ENCODE measurements around the gene SPHK1.

The SPHK1 gene

GRCh38 chr17:76419576-76420260 is 35.3 kb downstream of the SPHK1 start:
- Histone ChIP-seq H3K9me3 (ENCODE audit: low read length) (no peaks in the 10 kb centered on the region), H3K9ac (ENCODE audit: low read length) (no peak overlapping the region), H3K4me3 (ENCODE audit: low read depth in 1 of 2, low read length in 2 of 2) (no peak overlapping the region), H3K4me1 (ENCODE audit: insufficient read depth, low read length) (peaks cover 19% of the 10 kb centered on the region), H3K27ac (ENCODE audit: low read depth, low read length) (no peak overlapping the region), H3K36me3 (ENCODE audit: insufficient read depth, low read length) (no peaks in the 10 kb centered on the region), H3K27me3 (ENCODE audit: control insufficient read depth in 1 of 2, insufficient read depth in 2 of 2, low read length in 2 of 2) (no peaks in the 10 kb centered on the region)

- Histone ChIP-seq H3K4me1 (ENCODE audit: insufficient read depth, low read length) (peaks cover 14% of the 10 kb centered on the region), H3K36me3 (ENCODE audit: insufficient read depth, low read length) (no peaks in the 10 kb centered on the region), H3K27ac (ENCODE audit: low read depth, low read length) (no peak overlapping the region), H3K9me3 (ENCODE audit: low read length) (no peaks in the 10 kb centered on the region), H3K4me3 (ENCODE audit: low read depth in 1 of 2, low read length in 2 of 2) (no peak overlapping the region), H3K9ac (ENCODE audit: low read length) (no peak overlapping the region), H3K27me3 (ENCODE audit: control insufficient read depth in 1 of 2, insufficient read depth in 2 of 2, low read length in 2 of 2) (no peaks in the 10 kb centered on the region)
These were observed 36.1 kb downstream of the SPHK1 start for GRCh38 chr17:76420356-76421043.

GRCh38 chr17:76421044-76421407 is 36.6 kb downstream of the SPHK1 start:
- Histone ChIP-seq H3K4me1 (ENCODE audit: insufficient read depth, low read length) (peaks cover 14% of the 10 kb centered on the region), H3K9ac (ENCODE audit: low read length) (no peak overlapping the region), H3K4me3 (ENCODE audit: low read depth in 1 of 2, low read length in 2 of 2) (no peak overlapping the region), H3K27ac (ENCODE audit: low read depth, low read length) (no peak overlapping the region), H3K36me3 (ENCODE audit: insufficient read depth, low read length) (no peaks in the 10 kb centered on the region), H3K27me3 (ENCODE audit: control insufficient read depth in 1 of 2, insufficient read depth in 2 of 2, low read length in 2 of 2) (no peaks in the 10 kb centered on the region), H3K9me3 (ENCODE audit: low read length) (no peaks in the 10 kb centered on the region)

GRCh38 chr17:76422406-76422805 is 38.0 kb downstream of the SPHK1 start:
- H3K4me1 ChIP-seq (ENCODE audit: insufficient read depth, low read length): peaks cover 20% of the 10 kb centered on the region
- no peaks in the 10 kb centered on the region for H3K27me3 ChIP-seq (ENCODE audit: control insufficient read depth in 1 of 2, insufficient read depth in 2 of 2, low read length in 2 of 2)
- no peak overlapping the region for H3K27ac ChIP-seq (ENCODE audit: low read depth, low read length)
- no peak overlapping the region for H3K4me3 ChIP-seq (ENCODE audit: low read depth in 1 of 2, low read length in 2 of 2)
- H3K36me3 ChIP-seq (ENCODE audit: insufficient read depth, low read length): no peaks in the 10 kb centered on the region
- no peaks in the 10 kb centered on the region for H3K9me3 ChIP-seq (ENCODE audit: low read length)
- no peak overlapping the region for H3K9ac ChIP-seq (ENCODE audit: low read length)

GRCh38 chr17:76422860-76423259 is 38.5 kb downstream of the SPHK1 start:
- Histone ChIP-seq H3K4me1 (ENCODE audit: insufficient read depth, low read length) (peaks cover 24% of the 10 kb centered on the region), H3K9ac (ENCODE audit: low read length) (no peak overlapping the region), H3K27ac (ENCODE audit: low read depth, low read length) (no peak overlapping the region), H3K9me3 (ENCODE audit: low read length) (no peaks in the 10 kb centered on the region), H3K36me3 (ENCODE audit: insufficient read depth, low read length) (no peaks in the 10 kb centered on the region), H3K27me3 (ENCODE audit: control insufficient read depth in 1 of 2, insufficient read depth in 2 of 2, low read length in 2 of 2) (no peaks in the 10 kb centered on the region), H3K4me3 (ENCODE audit: low read depth in 1 of 2, low read length in 2 of 2) (no peak overlapping the region)

- Histone ChIP-seq H3K27me3 (ENCODE audit: control insufficient read depth in 1 of 2, insufficient read depth in 2 of 2, low read length in 2 of 2) (no peaks in the 10 kb centered on the region), H3K27ac (ENCODE audit: low read depth, low read length) (no peak overlapping the region), H3K36me3 (ENCODE audit: insufficient read depth, low read length) (no peaks in the 10 kb centered on the region), H3K4me3 (ENCODE audit: low read depth in 1 of 2, low read length in 2 of 2) (no peak overlapping the region), H3K4me1 (ENCODE audit: insufficient read depth, low read length) (peaks cover 16% of the 10 kb centered on the region), H3K9me3 (ENCODE audit: low read length) (no peaks in the 10 kb centered on the region), H3K9ac (ENCODE audit: low read length) (no peak overlapping the region)
These were observed 42.4 kb downstream of the SPHK1 start for GRCh38 chr17:76426853-76427252.

- H3K9me3 ChIP-seq (ENCODE audit: low read length): no peaks in the 10 kb centered on the region
These were observed 43.3 kb downstream of the SPHK1 start for GRCh38 chr17:76427501-76428231.

GRCh38 chr17:76428511-76428910 is 44.1 kb downstream of the SPHK1 start:
- no peak overlapping the region for H3K9ac ChIP-seq (ENCODE audit: low read length)
- H3K27ac ChIP-seq (ENCODE audit: low read depth, low read length): no peak overlapping the region
- H3K4me3 ChIP-seq (ENCODE audit: low read depth in 1 of 2, low read length in 2 of 2): no peak overlapping the region
- H3K36me3 ChIP-seq (ENCODE audit: insufficient read depth, low read length): no peaks in the 10 kb centered on the region
- no peaks in the 10 kb centered on the region for H3K27me3 ChIP-seq (ENCODE audit: control insufficient read depth in 1 of 2, insufficient read depth in 2 of 2, low read length in 2 of 2)
- H3K9me3 ChIP-seq (ENCODE audit: low read length): no peaks in the 10 kb centered on the region
- peaks cover 16% of the 10 kb centered on the region for H3K4me1 ChIP-seq (ENCODE audit: insufficient read depth, low read length)

More at GRCh38 chr17:76427501-76428231, 43.3 kb downstream of the SPHK1 start:
- H3K36me3 ChIP-seq (ENCODE audit: insufficient read depth, low read length): no peaks in the 10 kb centered on the region
- peaks cover 16% of the 10 kb centered on the region for H3K4me1 ChIP-seq (ENCODE audit: insufficient read depth, low read length)
- no peak overlapping the region for H3K9ac ChIP-seq (ENCODE audit: low read length)
- H3K4me3 ChIP-seq (ENCODE audit: low read depth in 1 of 2, low read length in 2 of 2): no peak overlapping the region
- no peak overlapping the region for H3K27ac ChIP-seq (ENCODE audit: low read depth, low read length)
- H3K27me3 ChIP-seq (ENCODE audit: control insufficient read depth in 1 of 2, insufficient read depth in 2 of 2, low read length in 2 of 2): no peaks in the 10 kb centered on the region

GRCh38 chr17:76431509-76431908 is 47.1 kb downstream of the SPHK1 start:
- H3K4me3 ChIP-seq (ENCODE audit: low read depth in 1 of 2, low read length in 2 of 2): no peak overlapping the region
- no peaks in the 10 kb centered on the region for H3K27me3 ChIP-seq (ENCODE audit: control insufficient read depth in 1 of 2, insufficient read depth in 2 of 2, low read length in 2 of 2)
- peaks cover 5% of the 10 kb centered on the region for H3K36me3 ChIP-seq (ENCODE audit: insufficient read depth, low read length)
- H3K9ac ChIP-seq (ENCODE audit: low read length): no peak overlapping the region
- no peak overlapping the region for H3K27ac ChIP-seq (ENCODE audit: low read depth, low read length)
- H3K4me1 ChIP-seq (ENCODE audit: insufficient read depth, low read length): peaks cover 16% of the 10 kb centered on the region
- H3K9me3 ChIP-seq (ENCODE audit: low read length): no peaks in the 10 kb centered on the region

- no peak overlapping the region for H3K9ac ChIP-seq (ENCODE audit: low read length)
- H3K4me3 ChIP-seq (ENCODE audit: low read depth in 1 of 2, low read length in 2 of 2): no peak overlapping the region
- H3K9me3 ChIP-seq (ENCODE audit: low read length): no peaks in the 10 kb centered on the region
- H3K27ac ChIP-seq (ENCODE audit: low read depth, low read length): no peak overlapping the region
- peaks cover 5% of the 10 kb centered on the region for H3K36me3 ChIP-seq (ENCODE audit: insufficient read depth, low read length)
- H3K27me3 ChIP-seq (ENCODE audit: control insufficient read depth in 1 of 2, insufficient read depth in 2 of 2, low read length in 2 of 2): no peaks in the 10 kb centered on the region
- peaks cover 14% of the 10 kb centered on the region for H3K4me1 ChIP-seq (ENCODE audit: insufficient read depth, low read length)
These were observed 47.6 kb downstream of the SPHK1 start for GRCh38 chr17:76432004-76432403.

- peaks cover 5% of the 10 kb centered on the region for H3K36me3 ChIP-seq (ENCODE audit: insufficient read depth, low read length)
- no peak overlapping the region for H3K4me3 ChIP-seq (ENCODE audit: low read depth in 1 of 2, low read length in 2 of 2)
- no peaks in the 10 kb centered on the region for H3K9me3 ChIP-seq (ENCODE audit: low read length)
- H3K9ac ChIP-seq (ENCODE audit: low read length): no peak overlapping the region
- H3K27me3 ChIP-seq (ENCODE audit: control insufficient read depth in 1 of 2, insufficient read depth in 2 of 2, low read length in 2 of 2): no peaks in the 10 kb centered on the region
- H3K4me1 ChIP-seq (ENCODE audit: insufficient read depth, low read length): peaks cover 6% of the 10 kb centered on the region
- no peak overlapping the region for H3K27ac ChIP-seq (ENCODE audit: low read depth, low read length)
These were observed 48.4 kb downstream of the SPHK1 start for GRCh38 chr17:76432712-76433336.
